GM21381 (cell line): ENCODE results near the gene CSNK1E.

Experiments
- ATAC-seq: cut with Tn5 transposase; IDR thresholded peaks from one replicate; pipeline ENCODE4 v1.9.1; 2021; ENCODE audit warnings: mild to moderate bottlenecking, moderate library complexity; ENCODE audit not compliant: unreplicated experiment

CSNK1E gene

DNA sequence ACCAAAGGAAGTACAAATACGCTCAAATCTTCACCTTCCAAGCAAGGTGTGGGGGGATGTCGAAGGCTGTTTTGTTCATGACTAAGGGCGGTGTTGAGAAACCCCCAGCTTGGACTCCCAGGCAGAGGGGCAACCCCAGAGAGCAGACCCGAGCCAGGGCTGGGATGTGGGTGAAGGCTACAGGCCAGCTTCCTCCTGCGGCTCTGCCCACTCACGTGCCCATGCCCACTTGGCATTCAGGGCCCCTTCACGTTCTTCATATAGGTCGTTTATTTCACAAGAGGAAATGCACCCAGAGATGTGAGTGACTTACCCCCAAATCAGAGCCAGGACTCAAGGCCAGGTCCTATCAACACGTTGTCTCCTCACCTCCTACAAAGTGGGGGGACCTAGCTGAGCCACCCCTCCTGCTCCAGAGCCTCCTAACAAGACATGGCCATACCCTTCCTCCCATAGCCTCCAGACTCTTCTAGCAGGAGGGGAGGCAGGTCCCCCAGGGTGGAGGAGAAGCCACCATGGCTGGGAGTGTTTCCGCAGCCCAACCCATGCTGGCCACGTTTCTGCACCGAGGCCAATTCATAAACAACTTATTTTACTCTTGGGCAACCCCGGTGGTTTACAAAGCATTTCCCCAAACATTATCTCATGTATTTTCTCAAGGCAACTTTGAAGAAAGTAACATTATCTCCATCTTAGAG lies 66.4 kb downstream of the CSNK1E start:
- no peak for ATAC-seq

DNA sequence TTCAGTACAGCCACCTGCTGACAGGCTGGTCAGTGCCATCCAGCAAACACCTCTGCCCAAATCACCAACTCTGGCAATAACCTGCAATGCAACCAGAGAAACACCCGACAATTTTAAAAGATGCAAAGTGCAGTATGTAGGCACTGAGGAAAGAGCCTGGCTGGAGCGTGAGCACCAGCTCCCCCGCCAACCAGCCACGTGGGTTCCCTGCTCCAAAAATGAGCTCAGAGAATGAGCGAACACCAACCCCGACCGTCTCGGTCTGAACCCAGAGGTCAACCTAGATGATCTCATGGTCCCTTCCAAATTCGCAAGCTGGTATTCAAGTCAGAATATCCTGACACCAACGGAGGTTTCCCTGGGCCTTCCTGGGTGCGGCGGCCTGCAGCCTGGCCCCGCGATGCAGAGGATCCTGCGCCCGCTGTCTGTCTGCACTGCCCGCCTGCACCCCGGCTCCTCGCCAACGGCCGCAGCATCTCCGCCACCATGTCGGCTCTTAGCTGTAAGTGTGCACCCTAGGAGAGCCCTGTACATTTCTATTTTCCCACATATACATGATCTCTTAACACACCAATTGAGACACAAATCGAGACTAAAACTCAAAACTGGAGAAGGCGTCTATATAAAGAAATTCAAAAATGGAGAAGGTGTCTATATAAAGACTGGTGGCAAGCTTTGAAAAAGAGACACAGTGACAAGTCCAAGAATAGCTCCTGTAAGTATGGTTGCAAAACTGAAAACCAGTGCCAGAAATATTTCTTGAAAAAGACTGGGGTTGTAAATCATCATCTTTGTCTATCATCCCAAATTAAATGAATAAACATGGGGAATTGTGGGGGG lies 67.2 kb downstream of the CSNK1E start:
- ATAC-seq, result no peak

DNA sequence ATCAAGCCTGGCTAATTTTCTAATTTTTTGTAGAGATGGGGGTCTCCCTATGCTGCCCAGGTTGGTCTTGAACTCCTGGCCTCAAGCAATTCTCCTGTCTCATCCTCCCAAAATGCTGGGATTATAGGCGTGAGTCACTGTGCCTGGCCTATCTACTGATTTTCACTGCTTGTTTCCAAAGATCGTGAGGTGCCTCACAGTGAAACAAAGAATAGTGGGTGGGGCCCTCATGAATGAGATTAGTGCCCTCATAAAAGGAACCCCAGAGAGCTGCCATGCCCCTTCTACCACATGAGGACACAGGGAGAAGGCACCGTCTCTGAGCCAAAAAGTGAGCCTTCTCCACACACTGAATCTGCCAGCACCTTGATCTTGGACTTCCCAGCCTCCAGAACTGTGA lies 67.9 kb downstream of the CSNK1E start:
- ATAC-seq, result no peak

DNA sequence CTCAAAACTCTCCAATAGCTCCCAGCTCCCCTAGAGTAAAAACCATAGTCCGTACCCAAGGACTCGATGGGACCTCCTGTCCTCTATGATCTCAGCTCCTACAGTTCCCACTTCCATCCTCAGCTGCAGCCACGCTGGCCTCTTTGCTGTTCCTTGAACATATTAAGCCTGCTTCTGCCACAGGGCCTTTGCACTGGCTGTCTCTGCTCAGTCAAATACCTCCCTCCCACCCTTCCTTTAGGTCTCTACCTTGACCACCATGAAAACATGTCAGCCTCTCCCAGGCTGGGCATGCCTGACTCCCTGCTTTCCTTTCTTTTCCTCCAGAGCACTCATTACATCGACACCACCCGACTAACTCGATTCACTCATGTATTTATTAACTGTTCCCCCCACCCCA lies 69.0 kb downstream of the CSNK1E start:
- no peak for ATAC-seq

DNA sequence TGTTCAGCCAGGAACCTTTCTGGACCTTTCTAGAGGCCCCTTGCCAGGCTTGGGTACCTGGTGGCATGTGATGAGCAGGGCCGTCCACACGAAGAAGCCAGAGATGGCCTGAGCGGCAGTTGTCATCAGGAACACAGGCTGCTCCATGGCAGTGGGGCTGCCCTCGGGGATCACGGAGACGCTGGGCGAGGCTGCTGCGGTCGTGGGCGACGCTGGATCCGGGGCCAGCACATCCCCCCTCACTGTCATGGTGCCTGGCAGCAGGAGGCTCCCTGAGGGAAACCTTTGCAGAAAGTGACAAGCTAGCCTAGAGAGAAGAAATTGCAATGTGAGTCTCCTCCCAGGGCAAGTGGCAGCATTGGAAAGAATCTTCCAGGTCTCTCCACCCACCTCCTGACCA lies 69.5 kb downstream of the CSNK1E start:
- no peak for ATAC-seq

DNA sequence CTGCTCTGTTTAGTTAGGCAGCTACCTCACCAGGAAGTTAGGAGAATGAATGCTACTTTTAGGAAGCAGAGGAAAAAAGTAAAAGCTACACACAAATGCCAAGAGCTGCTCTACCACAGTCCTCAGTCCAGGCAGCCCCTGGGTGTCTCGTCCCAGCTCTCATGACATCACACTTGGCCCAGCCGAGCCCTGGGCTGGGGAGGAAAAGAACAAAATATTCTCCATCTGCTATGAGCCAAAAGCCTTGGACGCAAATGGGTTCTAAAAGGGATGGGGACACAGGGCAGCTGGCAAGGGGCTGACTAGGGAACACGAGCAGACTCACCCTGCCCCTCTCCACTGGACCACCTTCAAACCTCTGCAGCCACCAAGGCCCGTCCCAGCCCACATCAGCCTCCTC lies 70.5 kb downstream of the CSNK1E start:
- ATAC-seq, result no peak

DNA sequence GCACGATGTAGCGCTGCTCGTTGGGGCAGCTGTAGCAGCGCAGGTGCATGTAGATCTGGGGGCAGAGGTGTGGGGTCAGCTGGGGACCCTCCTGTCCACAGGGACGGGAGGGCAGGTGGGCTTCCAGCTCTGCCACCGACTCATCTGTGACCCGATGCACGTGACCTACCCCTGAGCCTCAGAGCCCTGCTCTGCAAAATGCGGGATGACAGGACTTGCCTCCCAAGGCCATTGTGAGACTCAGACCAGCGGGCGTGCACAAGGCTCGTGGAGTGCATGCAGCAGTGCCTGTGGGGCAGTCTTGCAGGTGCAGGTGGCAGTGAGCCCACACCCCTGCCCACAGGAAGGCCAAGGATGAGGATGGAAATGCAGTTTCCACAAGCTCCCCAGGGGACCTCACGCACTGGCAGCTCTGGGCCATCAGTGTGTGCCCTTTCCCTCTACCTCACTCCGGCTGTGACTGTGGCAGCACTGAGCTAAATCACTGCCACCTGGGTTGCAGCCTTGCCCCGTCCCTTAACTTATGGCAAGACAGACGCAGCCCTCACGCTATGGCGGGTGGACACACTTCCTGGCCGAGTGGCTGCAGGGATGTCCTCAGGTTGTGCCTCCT lies 71.1 kb downstream of the CSNK1E start:
- no peak for ATAC-seq

DNA sequence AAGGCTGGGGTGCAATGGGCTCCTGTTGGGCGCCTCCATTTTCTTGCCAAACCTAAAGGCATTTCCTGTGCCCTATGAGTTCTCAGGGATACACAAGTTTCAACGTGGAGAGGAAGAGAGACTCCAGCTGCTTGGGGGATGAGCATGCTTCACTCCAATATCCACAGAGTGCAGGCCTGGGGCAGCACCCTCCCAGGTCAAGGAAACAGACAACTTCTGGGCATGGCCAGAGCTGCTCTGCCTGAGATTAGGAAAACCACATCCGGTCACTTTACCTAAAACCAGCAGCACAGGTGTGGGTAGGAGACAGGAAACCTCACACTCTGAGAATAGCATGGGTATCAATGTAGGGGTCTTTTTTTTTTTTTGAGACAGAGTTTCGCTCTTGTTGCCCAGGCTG lies 73.1 kb downstream of the CSNK1E start:
- ATAC-seq, result no peak

DNA sequence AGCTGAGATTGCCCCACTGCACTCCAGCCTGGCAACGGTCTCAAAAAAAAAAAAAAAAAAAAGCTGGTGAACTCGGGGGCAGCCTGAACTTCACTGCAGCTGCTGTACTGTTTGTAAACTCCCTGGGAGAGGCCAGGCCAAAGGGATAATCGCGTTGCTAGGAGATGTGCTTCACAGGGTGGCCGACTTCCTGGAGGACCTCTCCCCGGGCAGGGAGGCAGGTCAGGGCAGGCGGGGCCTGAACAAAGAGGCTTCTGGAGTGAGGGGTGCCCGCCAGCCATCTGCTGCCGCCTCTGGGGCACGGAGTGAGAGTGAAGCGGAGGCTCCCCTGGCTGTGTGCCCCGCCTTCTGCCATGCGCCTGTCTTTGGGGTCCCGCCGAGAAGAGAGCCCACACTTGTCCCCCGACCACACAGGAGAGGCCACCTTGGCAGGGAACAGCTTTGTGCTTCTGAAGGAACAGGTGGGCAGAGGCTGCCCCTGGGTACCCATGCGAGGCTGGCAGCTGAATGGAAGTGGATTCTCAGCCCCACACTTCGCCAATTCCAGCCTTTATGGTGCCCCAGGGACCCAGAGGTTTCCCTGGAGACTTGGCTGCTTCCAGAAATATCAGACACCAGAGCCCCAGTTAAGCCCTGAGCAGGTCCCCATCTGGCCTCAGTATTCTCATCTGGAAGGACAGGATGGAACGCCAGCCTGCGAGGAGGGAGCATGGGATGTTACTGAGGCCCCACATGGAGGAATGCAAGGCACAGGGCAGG lies 74.0 kb downstream of the CSNK1E start:
- no peak for ATAC-seq

DNA sequence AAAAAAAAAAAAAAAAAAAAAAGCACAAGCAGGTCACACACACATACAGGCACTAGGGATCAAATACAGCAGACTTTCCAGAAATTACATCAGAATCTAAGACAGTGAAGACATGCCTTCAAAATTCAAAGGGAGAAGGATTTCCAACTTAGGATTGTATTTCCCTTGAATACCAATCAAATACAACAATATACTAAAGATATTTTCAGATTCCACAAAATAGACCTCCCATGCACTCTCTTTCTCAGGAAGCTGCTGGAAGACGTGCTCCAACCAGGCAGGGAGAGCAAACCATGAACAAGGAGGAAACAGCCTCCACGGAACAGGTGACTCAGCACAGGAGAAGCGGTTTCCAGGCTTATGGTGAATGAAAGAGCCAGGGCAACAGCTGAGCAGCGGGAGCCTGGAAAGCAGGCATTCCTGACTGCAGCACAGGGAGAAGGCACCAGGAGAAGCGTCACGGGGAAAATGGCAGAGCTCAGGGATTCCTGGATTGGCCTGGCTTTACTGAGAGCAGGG lies 76.4 kb downstream of the CSNK1E start:
- ATAC-seq, result no peak
